ENCODE data around the gene NECAB2. TPM values are rescaled to one million over a fixed set of nuclear protein-coding genes. Genes with fewer than 3 reads are reported as not detected.

Gene NECAB2
- total and polyA plus RNA-seq, 2 of the 8 experiments (the other 6 are each of a cell fraction or from before 2014, with no cell fraction given): 3.6 to 4.2 TPM

DNA sequence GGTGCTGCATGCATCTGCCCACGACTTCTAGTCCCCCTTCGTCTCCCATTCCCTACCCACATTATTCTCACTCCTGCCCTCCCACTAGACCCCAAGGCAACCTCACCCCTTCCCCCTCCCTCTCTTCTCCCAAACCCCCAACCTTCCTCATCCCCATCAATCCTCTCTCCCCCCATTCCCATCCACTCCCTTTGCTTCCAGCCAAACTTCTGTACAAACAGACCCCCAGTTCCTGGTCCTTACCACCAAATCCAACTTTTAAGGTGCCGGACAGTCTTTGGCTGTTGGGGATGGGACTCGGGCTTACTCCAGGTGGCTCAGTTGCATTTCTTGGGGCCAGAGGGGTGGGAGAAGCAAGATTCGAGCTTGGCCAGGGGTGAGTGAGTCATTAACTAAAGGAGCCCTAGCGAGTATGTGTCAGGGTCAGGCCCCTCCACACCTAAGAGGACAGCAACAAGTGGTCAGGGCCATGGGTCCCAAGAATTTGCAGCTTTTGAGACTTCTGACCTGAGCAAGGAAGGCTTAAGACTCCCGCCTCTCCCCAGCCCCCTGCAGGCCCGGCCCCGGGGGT lies 74.3 kb downstream of the NECAB2 start, which contains the start of gene SLC38A8 (continued):
- TF ChIP-seq CHD7 (IDR thresholded peaks at IDR 0.05; ENCODE audit: insufficient replicate concordance, low read length) (no peak), RBBP5 (IDR thresholded peaks at IDR 0.05; ENCODE audit: borderline replicate concordance, low read depth, low read length) (no peak), ZNF274 (IDR thresholded peaks at IDR 0.05; ENCODE audit: borderline replicate concordance, extremely low read depth, low read length) (no peak), EGR1 (IDR thresholded peaks at IDR 0.05; ENCODE audit: borderline replicate concordance, low read depth, low read length) (no peak), JUND (IDR thresholded peaks at IDR 0.05; ENCODE audit: low read length) (no peak), MAFK (IDR thresholded peaks at IDR 0.05; ENCODE audit: low read depth, low read length) (no peak), SAP30 (IDR thresholded peaks at IDR 0.05; ENCODE audit: insufficient read depth, insufficient replicate concordance, low read length) (no peak)
- TF ChIP-seq, protein P1, sequence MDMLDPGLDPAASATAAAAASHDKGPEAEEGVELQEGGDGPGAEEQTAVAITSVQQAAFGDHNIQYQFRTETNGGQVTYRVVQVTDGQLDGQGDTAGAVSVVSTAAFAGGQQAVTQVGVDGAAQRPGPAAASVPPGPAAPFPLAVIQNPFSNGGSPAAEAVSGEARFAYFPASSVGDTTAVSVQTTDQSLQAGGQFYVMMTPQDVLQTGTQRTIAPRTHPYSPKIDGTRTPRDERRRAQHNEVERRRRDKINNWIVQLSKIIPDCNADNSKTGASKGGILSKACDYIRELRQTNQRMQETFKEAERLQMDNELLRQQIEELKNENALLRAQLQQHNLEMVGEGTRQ (IDR thresholded peaks at IDR 0.05; ENCODE audit: low read length): no peak
